ENCODE data around the gene ACSF2. TPM values are rescaled to one million over a fixed set of nuclear protein-coding genes. Genes with fewer than 3 reads are reported as not detected.
A peak's percentile ranks its signal among the peaks of the same experiment; 100 is the strongest.

The ACSF2 gene
- total and polyA plus RNA-seq, 2 of the 13 experiments (the other 11 are each of a cell fraction or from before 2014, with no cell fraction given), result 87.3 to 109 TPM

DNA sequence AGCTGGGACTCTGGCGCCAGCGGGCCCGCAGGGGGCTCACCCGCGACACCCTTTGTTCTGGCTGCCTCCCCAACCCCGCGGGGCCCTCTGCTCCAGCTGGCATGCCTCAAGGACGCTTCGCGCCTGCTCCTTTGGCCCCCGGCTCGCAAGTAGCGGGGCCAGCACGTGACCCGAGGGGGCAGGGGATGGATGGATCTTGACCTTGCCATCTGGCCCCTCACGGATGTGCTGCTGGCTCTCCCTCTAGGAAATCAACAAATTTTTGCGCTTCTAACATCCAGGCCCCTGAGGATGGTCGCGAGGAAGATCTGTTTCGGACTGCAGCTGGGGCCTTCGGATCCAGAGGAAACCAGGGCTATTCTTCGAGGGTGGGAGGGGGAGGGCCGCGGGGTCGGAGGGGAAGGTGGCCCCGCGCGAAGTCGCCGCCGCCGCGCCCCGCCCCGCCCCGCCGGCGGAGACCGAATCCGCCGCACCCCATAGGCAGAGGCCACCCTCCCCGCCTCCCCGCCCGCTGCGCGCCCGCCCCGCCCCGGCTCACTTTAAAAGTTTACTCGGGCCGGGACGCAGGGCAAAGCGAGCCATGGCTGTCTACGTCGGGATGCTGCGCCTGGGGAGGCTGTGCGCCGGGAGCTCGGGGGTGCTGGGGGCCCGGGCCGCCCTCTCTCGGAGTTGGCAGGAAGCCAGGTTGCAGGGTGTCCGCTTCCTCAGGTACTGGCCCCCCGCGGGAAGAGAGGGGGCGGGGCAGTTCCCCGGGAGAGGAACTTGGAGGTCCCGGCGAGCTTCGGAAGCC, at the start of gene ACSF2 (continued):
- TF ChIP-seq HMGXB4 (CRISPR knock-in tag; IDR thresholded peaks at IDR 0.05; ENCODE audit: borderline replicate concordance in 1 of 2, low read depth in 1 of 2) (peak in 1 of 2 experiments; percentile 40; a peak in 2 of 4 replicates), SOX5 (CRISPR knock-in tag; IDR thresholded peaks at IDR 0.05; ENCODE audit: borderline replicate concordance) (peak; percentile 11), ZNF451 (CRISPR knock-in tag; IDR thresholded peaks at IDR 0.05) (peak; percentile 5; the same call in 1 of the 2 replicates), ZBTB1 (CRISPR knock-in tag; IDR thresholded peaks at IDR 0.05; ENCODE audit: borderline replicate concordance) (0 out of 2 replicates have a peak, but pooled peaks have one; percentile 7), ATF3 (CRISPR knock-in tag; IDR thresholded peaks at IDR 0.05) (peak; percentile 37; the same call in 1 of the 2 replicates), POGZ (CRISPR knock-in tag; IDR thresholded peaks at IDR 0.05) (peak; percentile 35; the same call in 1 of the 2 replicates), ZNF619 (CRISPR knock-in tag; IDR thresholded peaks at IDR 0.05) (0 out of 2 replicates have a peak, but pooled peaks have one; percentile 22), HDAC2 (CRISPR knock-in tag; IDR thresholded peaks at IDR 0.05) (peak; percentile 35), REXO4 (CRISPR knock-in tag; IDR thresholded peaks at IDR 0.05; ENCODE audit: borderline replicate concordance) (peak; percentile 81; the same call in 1 of the 2 replicates), WIZ (CRISPR knock-in tag; IDR thresholded peaks at IDR 0.05) (0 out of 2 replicates have a peak, but pooled peaks have one; percentile 41), DMAP1 (CRISPR knock-in tag; IDR thresholded peaks at IDR 0.05) (peak; percentile 31; the same call in 1 of the 2 replicates)
- TF ChIP-seq, protein P1, sequence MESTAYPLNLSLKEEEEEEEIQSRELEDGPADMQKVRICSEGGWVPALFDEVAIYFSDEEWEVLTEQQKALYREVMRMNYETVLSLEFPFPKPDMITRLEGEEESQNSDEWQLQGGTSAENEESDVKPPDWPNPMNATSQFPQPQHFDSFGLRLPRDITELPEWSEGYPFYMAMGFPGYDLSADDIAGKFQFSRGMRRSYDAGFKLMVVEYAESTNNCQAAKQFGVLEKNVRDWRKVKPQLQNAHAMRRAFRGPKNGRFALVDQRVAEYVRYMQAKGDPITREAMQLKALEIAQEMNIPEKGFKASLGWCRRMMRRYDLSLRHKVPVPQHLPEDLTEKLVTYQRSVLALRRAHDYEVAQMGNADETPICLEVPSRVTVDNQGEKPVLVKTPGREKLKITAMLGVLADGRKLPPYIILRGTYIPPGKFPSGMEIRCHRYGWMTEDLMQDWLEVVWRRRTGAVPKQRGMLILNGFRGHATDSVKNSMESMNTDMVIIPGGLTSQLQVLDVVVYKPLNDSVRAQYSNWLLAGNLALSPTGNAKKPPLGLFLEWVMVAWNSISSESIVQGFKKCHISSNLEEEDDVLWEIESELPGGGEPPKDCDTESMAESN (CRISPR knock-in tag; conservative IDR thresholded peaks at IDR 0.05), result peak; percentile 54; the same call in 1 of the 2 replicates
- TF ChIP-seq, protein P2, sequence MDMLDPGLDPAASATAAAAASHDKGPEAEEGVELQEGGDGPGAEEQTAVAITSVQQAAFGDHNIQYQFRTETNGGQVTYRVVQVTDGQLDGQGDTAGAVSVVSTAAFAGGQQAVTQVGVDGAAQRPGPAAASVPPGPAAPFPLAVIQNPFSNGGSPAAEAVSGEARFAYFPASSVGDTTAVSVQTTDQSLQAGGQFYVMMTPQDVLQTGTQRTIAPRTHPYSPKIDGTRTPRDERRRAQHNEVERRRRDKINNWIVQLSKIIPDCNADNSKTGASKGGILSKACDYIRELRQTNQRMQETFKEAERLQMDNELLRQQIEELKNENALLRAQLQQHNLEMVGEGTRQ (IDR thresholded peaks at IDR 0.05; ENCODE audit: low read depth, low read length), result no peak
- TF ChIP-seq, protein P2 (CRISPR knock-in tag; IDR thresholded peaks at IDR 0.05; ENCODE audit: borderline replicate concordance), result peak; percentile 72; the same call in 1 of the 2 replicates
- TF ChIP-seq, protein P3, sequence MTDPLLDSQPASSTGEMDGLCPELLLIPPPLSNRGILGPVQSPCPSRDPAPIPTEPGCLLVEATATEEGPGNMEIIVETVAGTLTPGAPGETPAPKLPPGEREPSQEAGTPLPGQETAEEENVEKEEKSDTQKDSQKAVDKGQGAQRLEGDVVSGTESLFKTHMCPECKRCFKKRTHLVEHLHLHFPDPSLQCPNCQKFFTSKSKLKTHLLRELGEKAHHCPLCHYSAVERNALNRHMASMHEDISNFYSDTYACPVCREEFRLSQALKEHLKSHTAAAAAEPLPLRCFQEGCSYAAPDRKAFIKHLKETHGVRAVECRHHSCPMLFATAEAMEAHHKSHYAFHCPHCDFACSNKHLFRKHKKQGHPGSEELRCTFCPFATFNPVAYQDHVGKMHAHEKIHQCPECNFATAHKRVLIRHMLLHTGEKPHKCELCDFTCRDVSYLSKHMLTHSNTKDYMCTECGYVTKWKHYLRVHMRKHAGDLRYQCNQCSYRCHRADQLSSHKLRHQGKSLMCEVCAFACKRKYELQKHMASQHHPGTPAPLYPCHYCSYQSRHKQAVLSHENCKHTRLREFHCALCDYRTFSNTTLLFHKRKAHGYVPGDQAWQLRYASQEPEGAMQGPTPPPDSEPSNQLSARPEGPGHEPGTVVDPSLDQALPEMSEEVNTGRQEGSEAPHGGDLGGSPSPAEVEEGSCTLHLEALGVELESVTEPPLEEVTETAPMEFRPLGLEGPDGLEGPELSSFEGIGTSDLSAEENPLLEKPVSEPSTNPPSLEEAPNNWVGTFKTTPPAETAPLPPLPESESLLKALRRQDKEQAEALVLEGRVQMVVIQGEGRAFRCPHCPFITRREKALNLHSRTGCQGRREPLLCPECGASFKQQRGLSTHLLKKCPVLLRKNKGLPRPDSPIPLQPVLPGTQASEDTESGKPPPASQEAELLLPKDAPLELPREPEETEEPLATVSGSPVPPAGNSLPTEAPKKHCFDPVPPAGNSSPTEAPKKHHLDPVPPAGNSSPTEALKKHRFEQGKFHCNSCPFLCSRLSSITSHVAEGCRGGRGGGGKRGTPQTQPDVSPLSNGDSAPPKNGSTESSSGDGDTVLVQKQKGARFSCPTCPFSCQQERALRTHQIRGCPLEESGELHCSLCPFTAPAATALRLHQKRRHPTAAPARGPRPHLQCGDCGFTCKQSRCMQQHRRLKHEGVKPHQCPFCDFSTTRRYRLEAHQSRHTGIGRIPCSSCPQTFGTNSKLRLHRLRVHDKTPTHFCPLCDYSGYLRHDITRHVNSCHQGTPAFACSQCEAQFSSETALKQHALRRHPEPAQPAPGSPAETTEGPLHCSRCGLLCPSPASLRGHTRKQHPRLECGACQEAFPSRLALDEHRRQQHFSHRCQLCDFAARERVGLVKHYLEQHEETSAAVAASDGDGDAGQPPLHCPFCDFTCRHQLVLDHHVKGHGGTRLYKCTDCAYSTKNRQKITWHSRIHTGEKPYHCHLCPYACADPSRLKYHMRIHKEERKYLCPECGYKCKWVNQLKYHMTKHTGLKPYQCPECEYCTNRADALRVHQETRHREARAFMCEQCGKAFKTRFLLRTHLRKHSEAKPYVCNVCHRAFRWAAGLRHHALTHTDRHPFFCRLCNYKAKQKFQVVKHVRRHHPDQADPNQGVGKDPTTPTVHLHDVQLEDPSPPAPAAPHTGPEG (CRISPR knock-in tag; IDR thresholded peaks at IDR 0.05), result 0 out of 2 replicates have a peak, but pooled peaks have one; percentile 18

Measured in HepG2 (cell line).